GM12892 (cell line): ENCODE measurements around the gene SLCO2A1.

ENCODE experiments used
- POLR2A ChIP-seq: IDR thresholded peaks from 2 replicates; pipeline ENCODE4 v1.6.1; 2011; ENCODE audit warnings: low read depth, low read length, control low read depth
- POLR2AphosphoS5 ChIP-seq: IDR thresholded peaks from 2 replicates; pipeline ENCODE4 v1.6.1; 2011; ENCODE audit warnings: low read depth, low read length, control low read depth

GRCh38 chr3:134068429-134068828, 38.7 kb upstream of the SLCO2A1 start:
- TF ChIP-seq POLR2A = no peak
- no peak for TF ChIP-seq POLR2AphosphoS5
